NCI-H2171 treated with DMSO at 0.1 percent for 48 hours (cell line): ENCODE measurements around the gene TSC22D4.
A peak's percentile ranks its signal among the peaks of the same experiment; 100 is the strongest.
"Not testable (repeated sequence)": the region's sequence is repeated elsewhere in the genome, so short reads cannot be mapped to it uniquely, and the experiment has no call there.

Source experiments
- DNase-seq: peaks from one replicate; lab custom pipeline; 2025; lab: John Stamatoyannopoulos, UW

Gene TSC22D4

DNA sequence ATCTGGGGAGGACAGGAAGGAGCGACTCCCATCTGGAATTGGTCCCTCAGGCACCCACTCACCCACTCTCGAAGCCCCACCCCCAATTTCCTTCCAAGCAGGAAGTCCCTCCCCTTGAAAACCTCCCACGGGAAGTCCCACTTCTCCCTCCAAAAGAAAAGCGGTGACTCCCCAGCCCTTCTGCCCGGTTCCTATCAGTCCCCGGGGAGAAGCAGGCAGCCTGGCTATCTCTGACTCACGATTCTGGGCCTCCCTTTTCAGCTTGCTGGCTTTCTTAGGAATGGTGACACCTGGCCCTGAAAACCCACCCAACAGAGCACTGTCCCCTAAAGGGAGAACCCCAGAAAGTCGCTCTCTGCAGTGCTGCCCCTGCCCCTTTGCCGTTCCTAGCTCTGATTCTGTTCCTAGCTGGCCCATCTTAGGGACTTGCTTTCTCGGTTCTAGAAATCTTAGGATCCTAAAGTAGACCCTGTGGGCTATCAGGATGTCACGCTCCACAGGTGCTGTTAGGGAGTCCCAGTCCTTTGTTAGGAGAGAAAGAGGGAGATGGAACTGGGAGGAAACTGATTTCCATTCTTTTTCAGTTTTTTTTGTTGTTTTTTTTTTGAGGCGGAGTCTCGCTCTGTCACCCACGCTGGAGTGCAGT lies 6.0 kb downstream of the TSC22D4 start:
- peak; percentile 47 for DNase-seq

DNA sequence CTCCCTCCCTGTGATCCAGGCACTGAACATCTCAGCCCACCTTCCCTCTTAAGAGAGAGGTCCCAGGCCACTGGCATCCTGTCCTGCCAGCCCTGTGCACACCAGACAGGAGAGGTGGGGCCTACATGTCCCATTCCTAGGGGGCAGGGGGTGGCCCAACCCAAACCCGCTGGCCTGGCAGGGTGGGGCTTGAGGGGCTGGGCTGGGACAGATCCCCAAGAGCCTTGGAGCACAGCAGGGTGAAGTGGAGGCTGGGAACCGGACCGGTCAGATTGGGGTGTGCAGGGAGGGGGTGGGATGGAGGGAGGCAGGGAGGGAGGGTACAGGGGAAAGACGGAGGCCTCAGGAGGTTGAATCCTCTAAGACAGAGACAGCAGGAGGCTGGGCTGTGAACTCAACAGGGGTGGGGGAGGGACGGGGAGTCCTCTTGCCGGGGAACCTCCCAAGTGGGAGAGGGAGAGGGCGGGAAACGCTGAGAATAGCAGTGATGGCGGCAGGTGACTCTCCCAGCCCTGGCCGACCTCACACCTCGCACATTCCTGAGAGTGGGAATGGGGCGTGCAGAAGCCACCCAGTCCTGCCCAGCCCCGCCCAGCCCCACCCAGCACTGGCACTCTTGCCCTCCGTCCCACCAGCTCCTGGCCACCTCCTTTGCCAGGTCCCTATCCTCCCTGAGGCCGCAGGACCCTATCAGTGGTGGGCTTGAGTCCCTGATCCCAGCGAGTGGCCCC lies 6.7 kb downstream of the TSC22D4 start:
- DNase-seq, result no peak

GRCh38 chr7:100471021-100471420 lies 8.0 kb downstream of the TSC22D4 start:
- DNase-seq, result no peak

GRCh38 chr7:100469227-100470044 lies 9.6 kb downstream of the TSC22D4 start:
- peak; percentile 63 for DNase-seq

GRCh38 chr7:100467638-100468373 lies 11.2 kb downstream of the TSC22D4 start:
- DNase-seq, result no peak

DNA sequence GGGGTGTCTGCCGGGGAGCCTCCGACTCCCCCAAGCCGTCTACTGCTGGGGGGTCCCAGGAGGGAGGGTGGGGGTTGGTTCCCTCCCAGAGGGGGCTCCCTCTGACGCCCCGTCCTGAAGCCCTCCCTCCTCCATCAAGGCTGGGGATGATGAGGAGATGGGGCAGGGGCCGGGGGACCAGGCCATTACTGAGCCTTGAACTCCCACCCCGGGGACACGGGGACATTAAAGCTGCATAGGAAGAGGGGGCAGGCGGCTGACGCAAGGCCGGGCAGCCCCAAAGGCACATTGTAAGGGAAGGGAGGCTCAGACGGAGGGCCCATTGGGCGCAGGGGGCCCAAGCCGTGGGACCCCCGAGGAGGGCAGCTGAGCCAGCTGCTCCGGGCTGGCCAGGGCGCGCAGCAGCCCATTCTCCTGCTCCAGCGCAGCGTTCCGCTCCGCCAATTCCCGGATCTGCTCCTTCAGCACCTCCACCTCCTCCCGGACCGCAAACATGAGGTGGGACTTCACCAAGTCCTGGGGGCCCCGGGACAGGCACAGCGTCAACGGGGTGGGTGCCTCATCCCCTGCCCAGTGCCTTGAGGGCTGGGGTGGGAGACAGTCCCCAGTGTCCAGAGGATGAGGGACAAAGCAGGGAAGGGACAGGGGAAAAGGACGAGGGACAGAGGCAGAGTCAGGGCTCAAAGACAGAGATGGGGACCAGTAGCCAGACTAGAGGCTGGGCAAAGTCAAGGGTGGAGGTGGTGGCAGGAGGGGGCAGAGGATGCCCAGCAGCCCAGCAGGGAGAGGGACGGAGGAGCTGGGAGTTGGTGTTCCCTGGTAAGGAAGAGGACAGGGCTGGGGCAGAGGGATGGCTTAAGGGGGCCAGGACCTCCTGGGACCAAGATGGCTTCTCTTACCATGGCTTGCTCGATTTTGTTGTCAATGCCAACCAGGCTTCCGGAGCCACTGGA lies 12.1 kb downstream of the TSC22D4 start:
- no peak for DNase-seq

DNA sequence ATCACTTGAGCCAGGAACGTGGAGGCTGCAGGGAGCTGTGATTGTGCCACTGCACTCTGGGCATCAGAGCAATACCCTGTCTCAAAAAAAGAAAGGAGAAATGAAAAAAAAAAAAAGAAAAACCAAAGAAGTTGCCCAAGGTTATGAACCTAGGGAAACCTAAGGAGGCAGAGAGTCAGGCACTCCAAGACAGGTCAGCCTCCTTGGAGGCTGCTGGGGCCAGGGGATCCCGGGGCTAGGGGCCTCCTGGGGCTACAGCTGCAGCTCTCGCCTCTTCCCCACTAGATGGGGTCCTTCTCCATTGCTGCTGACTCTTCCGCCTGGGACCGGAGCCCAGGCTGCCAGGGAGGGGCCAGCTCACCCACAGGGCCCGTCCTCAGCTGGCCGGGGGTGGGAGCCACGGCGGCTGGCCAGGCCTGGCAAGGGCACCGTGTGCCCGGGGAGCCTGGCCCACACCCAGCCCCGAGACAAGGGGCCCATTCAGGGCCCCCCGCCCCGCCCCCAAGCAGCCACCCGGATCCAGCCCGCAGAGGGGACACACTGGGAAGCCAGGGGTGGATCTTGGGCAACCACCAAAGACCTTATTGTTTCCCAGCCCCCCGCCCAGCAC lies 13.2 kb downstream of the TSC22D4 start:
- peak; percentile 57 for DNase-seq

DNA sequence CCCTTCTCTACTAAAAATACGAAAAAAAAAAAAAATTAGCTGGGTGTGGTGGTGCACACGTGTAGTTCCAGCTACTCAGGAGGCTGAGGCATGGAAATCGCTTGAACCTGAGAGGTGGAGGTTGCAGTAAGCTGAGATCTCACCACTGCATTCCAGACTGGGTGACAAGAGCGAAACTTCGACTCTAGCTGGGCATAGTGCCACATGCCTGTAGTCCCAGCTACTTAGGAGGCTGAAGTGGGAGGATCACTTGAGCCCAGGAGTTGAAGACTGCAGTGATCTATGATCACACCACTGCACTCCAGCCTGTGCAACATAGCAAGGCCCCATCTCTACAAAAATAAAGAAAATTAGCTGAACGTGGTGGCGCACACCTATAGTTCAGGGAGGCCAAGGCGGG lies 13.7 kb downstream of the TSC22D4 start:
- no peak for DNase-seq

- DNase-seq, result no peak
Measured at GRCh38 chr7:100464791-100465190, 14.2 kb downstream of the TSC22D4 start.

DNA sequence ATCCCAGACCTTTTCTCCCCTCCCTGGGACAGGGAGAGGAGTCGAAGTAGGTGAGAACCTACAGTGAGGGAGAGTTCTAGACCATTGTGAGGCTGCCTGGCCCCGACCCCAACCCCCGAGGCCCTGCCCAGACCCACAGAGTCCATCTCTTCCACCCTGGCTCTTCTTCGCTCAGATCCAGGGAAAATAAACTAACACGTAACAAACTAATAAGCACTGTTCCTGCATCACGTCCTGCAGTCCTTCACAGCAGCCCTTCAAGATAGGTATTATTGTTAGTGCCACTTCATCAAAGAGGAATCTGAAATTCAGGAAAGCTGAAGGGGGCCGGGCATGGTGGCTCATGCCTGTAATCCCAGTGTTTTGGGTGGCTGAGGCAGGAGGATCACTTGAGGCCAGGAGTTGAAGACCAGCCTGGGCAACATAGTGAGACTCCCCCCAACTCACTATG lies 14.8 kb downstream of the TSC22D4 start, which contains the start of gene SPACDR:
TSS of gene SPACDR (minus strand) at position 51 of the 451 bp plus-strand sequence. CDS start 235 bp downstream, outside the sequence.
- DNase-seq, result no peak

GRCh38 chr7:100457033-100457432 lies 22.0 kb downstream of the TSC22D4 start:
- DNase-seq, result no peak

- no peak for DNase-seq
Measured at GRCh38 chr7:100456562-100456961, 22.5 kb downstream of the TSC22D4 start.

DNA sequence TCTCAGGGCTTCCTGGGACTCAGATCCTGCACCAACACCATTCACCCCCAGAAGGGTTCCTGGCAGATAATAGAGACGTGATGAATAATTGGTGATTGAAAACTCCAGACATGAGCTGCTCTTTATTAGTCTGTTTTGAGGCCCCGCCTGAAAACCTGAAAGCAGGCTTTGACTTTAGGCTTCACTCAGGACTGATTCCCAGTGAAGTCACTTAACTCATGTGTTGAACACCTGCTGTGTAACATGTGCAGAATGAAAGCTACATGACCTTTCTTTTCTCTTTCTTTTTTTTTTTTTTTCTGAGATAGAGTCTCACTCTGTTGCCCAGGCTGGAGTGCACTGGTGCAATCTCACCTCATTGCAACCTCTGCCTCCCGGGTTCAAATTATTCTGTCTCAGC lies 23.8 kb downstream of the TSC22D4 start:
- DNase-seq, result no peak

DNA sequence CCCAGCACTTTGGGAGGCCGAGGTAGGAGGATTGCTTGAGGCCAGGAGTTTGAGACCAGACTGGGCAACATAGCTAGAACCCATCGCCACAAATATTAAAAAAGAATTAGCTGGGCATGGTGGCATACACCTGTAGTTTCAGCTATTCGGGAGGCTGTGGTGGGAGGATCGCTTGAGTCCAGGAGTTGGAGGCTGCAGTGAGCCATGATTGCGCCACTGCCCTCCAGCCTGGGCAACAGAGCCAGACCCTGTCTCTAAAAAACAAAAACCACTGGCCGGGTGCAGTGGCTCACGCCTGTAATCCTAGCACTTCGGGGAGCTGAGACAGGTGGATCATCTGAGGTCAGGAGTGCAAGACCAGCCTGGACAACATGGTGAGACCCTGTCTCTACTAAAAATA lies 25.2 kb downstream of the TSC22D4 start:
- DNase-seq, result not testable (repeated sequence)

GRCh38 chr7:100452513-100452912 lies 26.5 kb downstream of the TSC22D4 start:
- DNase-seq, result no peak

- no peak for DNase-seq
Measured at GRCh38 chr7:100449190-100449795, 29.7 kb downstream of the TSC22D4 start.

- DNase-seq, result not testable (repeated sequence)
Measured at GRCh38 chr7:100447363-100447762, 31.7 kb downstream of the TSC22D4 start.

DNA sequence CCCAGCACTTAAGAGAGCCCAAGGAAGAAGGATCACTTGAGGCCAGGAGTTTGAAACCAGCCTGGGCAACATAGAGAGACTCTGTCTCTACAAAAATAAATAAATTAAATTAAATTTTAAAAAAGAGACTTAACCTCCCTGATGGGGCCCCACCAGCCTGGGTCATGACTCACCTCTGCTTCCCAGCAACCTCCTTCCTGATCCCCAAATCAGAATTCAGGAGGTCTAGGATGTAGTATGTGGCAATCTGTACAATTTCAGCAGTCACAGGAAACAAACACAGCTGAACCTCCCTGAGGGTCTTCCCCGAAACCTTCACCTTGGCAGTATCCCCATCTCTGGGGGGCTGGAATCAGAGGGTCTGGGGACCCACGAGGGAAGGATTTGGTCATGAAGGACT lies 33.0 kb downstream of the TSC22D4 start:
- DNase-seq, result no peak

DNA sequence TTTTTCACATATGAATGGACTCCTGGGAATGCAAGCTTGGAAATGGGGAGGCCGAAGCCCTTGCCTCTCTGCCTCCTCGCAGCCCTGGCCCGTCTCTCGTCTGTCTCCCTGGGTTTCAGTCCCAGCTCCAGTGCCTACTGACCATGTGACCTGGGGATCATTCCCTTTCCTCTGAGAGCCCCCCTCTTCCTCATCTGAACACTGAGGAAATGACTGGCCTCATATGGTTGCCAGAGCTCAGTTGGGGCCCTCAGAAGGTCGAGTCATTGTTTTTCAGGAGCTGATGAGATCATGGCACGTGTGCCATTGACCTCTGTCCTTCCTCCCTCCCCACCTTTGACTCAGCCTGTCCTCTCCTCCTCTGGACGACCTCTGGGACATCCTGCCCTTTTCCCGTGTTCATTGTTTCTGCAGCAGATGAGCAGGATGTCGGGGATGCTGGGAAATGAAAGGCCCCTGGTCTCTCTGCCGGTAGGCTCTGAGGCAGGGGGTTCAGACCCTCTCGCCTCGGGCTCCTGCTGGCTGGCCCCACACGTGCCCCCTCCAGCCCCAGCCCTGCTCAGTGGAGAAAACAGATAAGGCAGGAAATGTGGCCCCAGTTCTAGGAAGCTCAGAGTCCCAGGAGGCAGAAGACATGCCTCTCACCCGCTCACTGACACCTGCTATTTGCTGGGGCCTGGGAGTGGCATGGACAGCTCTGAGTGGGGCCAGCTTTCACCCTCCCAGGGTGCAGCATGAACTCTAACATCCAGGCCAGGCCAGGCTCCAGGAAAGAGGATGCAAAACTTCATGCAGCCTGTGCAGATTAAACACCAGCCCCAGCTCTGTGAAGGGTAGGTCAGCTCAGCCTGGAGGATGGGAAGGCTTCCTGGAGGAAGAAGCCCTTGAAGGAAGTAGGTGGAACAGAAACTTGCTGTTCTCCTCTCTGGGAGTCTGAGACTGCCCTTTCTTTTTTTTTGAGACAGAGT lies 34.4 kb downstream of the TSC22D4 start:
- no peak for DNase-seq
